HUES64 (cell line): ENCODE results near the gene MTX3. TPM values are rescaled to one million over a fixed set of nuclear protein-coding genes. Genes with fewer than 3 reads are reported as not detected.

Source experiments
- H3K27ac ChIP-seq: 2 replicates; pipeline ENCODE4 v1.7.0; 2013; ENCODE audit warnings: low read depth, low read length, inconsistent platforms
- H3K27me3 ChIP-seq: 2 replicates; pipeline ENCODE4 v1.6.1; 2013; ENCODE audit warnings: mild to moderate bottlenecking, low read length; ENCODE audit not compliant: insufficient read depth
- H3K36me3 ChIP-seq: 2 replicates; pipeline ENCODE4 v1.6.1; 2013; ENCODE audit warnings: mild to moderate bottlenecking, low read length; ENCODE audit not compliant: insufficient read depth
- H3K4me1 ChIP-seq: 2 replicates; pipeline ENCODE4 v1.6.1; 2013; ENCODE audit warnings: mild to moderate bottlenecking, low read length, moderate library complexity; ENCODE audit not compliant: insufficient read depth
- H3K4me3 ChIP-seq: 2 replicates; pipeline ENCODE4 v1.5.1; 2013; ENCODE audit warnings: mild to moderate bottlenecking, low read length, moderate library complexity
- H3K9ac ChIP-seq: 2 replicates; pipeline ENCODE4 v1.6.1; 2013; ENCODE audit warnings: mild to moderate bottlenecking, low read depth, low read length
- H3K9me3 ChIP-seq: 2 replicates; pipeline ENCODE4 v1.6.1; 2013; ENCODE audit warnings: low read depth, low read length; ENCODE audit not compliant: insufficient read depth
- WGBS: fragments of 150-250, 120-280 bp; methylation state at CpG from one replicate; pipeline ENCODE4 v1.1.7; 2013; ENCODE audit warnings: missing lambda C conversion rate; 5-methylcytosine and 5-hydroxymethylcytosine counted together
- polyA plus RNA-seq, 2 experiments: library from polyadenylated mRNA; stranded (reverse); fragments of 50-300 nt; gene quantifications; one replicate each; pipeline ENCODE4 v1.2.3, GENCODE V29; 2013

Gene MTX3
- polyA plus RNA-seq (2013, experiment 1 of 2) = 12.3 TPM
- polyA plus RNA-seq (2013, experiment 2 of 2) = 12.7 TPM

- H3K9ac ChIP-seq = peak within 1 kb of the TSS; percentile 89
- H3K27ac ChIP-seq = peak within 1 kb of the TSS; percentile 95
- H3K36me3 ChIP-seq = peaks cover 37% of the 10 kb centered on the region
- under 1% methylated on average over 50 of the region's 50 CpGs for WGBS
- peak within 1 kb of the TSS; percentile 79 for H3K4me3 ChIP-seq
- no peaks in the 10 kb centered on the region for H3K27me3 ChIP-seq
- no peaks in the 10 kb centered on the region for H3K9me3 ChIP-seq
- peaks cover 6% of the 10 kb centered on the region; the same call in 1 of the 2 replicates for H3K4me1 ChIP-seq
Measured at GRCh38 chr5:79990598-79991507, at the start of gene MTX3. Gene MTX3 (minus strand): TSS chr5:79991262. CDS start chr5:79991238, 24 bp downstream.

- Histone ChIP-seq H3K9ac (no peak overlapping the region), H3K27ac (no peak overlapping the region), H3K4me3 (no peak overlapping the region), H3K9me3 (no peaks in the 10 kb centered on the region), H3K27me3 (peaks cover 28% of the 10 kb centered on the region), H3K4me1 (no peaks in the 10 kb centered on the region), H3K36me3 (no peaks in the 10 kb centered on the region)
- WGBS = 58% methylated on average over 1 of the region's 2 CpGs
Measured at GRCh38 chr5:80039650-80040049, 48.6 kb upstream of the MTX3 start.

DNA sequence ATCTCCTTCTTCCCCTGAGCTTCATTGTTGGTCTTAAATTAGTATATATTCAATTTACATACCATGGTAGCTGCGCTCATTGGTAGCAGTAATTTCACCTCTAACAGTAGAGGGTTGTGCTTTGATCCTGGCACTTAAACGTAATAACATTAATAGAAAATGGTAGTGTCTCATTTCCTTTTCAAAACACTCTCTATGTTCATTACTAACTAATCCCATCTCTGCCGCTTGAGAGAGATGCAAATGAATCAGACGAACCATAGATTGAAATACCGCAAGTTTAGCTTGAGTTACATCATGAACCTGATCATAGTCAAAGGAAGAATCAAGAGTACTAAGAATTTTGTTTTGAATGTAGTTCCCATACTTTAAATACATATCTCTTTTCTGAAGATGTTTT, 46.3 kb upstream of the MTX3 start:
- Histone ChIP-seq H3K27me3 (peaks cover 50% of the 10 kb centered on the region), H3K4me3 (no peak overlapping the region), H3K9me3 (no peaks in the 10 kb centered on the region), H3K36me3 (no peaks in the 10 kb centered on the region), H3K9ac (no peak overlapping the region), H3K27ac (no peak overlapping the region), H3K4me1 (no peaks in the 10 kb centered on the region)
- 91% methylated on average over 4 of the region's 5 CpGs for WGBS

- Histone ChIP-seq H3K27me3 (peaks cover 56% of the 10 kb centered on the region), H3K4me1 (no peaks in the 10 kb centered on the region), H3K4me3 (no peak overlapping the region), H3K9me3 (no peaks in the 10 kb centered on the region), H3K27ac (no peak overlapping the region), H3K9ac (no peak overlapping the region), H3K36me3 (no peaks in the 10 kb centered on the region)
- WGBS = 91% methylated on average over 5 of the region's 5 CpGs
Measured at GRCh38 chr5:80036615-80037014, 45.6 kb upstream of the MTX3 start.

- peak overlapping the region; percentile 70 for H3K9ac ChIP-seq
- WGBS = 73% methylated on average over 7 of the region's 7 CpGs
- no peaks in the 10 kb centered on the region for H3K9me3 ChIP-seq
- H3K27ac ChIP-seq = no peak overlapping the region
- peaks cover 56% of the 10 kb centered on the region for H3K27me3 ChIP-seq
- H3K4me1 ChIP-seq = no peaks in the 10 kb centered on the region
- no peaks in the 10 kb centered on the region for H3K36me3 ChIP-seq
- peak overlapping the region; percentile 74 for H3K4me3 ChIP-seq
Measured at GRCh38 chr5:80035839-80036238, 44.8 kb upstream of the MTX3 start.

DNA sequence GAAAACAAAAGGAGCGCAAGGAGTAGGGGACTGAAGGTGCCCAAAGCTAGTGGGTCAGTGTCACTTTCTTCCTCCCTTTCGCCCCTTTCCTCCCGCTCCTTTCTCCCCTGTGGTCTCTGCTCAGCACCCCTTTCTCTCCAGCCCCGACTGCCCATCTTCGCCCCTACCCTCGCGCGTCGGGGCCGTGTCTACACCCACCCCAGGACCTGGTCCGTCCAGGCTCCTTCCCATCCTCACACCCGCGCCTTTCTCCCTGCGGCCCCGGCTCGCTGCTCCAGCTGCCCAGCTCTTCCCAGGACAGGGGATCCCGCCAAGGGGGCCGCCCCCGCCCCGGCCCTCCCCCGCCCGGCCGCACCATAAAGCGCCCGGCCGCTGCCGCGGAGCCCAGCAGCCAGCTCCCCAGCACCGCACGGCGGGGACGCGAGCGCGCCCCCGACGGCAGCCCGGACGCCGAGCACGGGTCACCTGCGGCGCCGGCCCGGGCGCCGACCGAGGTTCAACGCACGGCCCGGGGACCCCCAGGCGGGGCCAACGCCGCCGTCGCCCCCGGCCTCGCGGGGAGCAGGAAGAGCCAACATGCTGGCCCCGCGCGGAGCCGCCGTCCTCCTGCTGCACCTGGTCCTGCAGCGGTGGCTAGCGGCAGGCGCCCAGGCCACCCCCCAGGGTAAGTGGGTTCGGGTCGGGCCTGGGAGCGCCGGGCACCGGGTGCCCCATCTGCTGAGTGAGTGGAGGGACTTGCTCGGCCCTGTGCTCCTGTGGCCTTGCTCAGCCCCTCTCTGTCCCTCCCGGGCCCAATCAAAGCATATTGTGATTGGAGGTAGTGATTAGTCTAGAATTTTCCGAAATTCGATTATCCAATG, 44.1 kb upstream of the MTX3 start, which contains the start of gene THBS4:
Gene THBS4, plus strand, starts transcription at position 387 of the 860 bp plus-strand sequence. Its CDS starts 190 bp downstream, at position 577.
- Histone ChIP-seq H3K9ac (peak within 1 kb of the TSS; percentile 70), H3K4me3 (peak within 1 kb of the TSS; percentile 74)

GRCh38 chr5:80034559-80034958, 43.5 kb upstream of the MTX3 start:
- Histone ChIP-seq H3K4me1 (no peaks in the 10 kb centered on the region), H3K4me3 (peak overlapping the region; percentile 74), H3K9me3 (no peaks in the 10 kb centered on the region), H3K27ac (no peak overlapping the region), H3K27me3 (peaks cover 56% of the 10 kb centered on the region), H3K9ac (0 out of 2 replicates have a peak overlapping the region, but pooled peaks have one; percentile 43), H3K36me3 (no peaks in the 10 kb centered on the region)
- 27% methylated on average over 6 of the region's 8 CpGs for WGBS

More for the DNA sequence above, 44.1 kb upstream of the MTX3 start, which contains the start of gene THBS4:
- H3K27ac ChIP-seq = no peak within 1 kb of the TSS
- H3K36me3 ChIP-seq = no peaks in the 10 kb centered on the region
- H3K9me3 ChIP-seq = no peaks in the 10 kb centered on the region
- H3K4me1 ChIP-seq = no peaks in the 10 kb centered on the region
- peaks cover 56% of the 10 kb centered on the region for H3K27me3 ChIP-seq
- 5% methylated on average over 76 of the region's 76 CpGs for WGBS

DNA sequence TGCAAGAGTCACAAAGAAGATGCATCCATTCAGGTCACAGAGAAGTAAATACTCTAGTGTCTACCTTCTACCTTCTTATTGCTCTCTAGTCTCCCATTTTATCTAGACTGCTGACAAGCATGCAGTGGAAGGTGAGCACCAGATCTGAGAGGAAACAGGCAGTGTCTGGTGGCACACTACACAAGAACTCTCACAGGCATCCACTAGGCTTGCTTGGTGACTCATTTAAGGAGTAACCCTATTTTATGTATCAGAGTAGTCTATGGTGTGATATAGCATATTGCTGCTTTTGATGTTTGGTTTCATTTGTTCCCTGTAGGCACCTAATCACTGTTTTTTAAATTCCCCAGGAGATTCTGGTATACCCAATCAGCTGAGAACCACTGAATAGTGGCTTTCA, 42.5 kb upstream of the MTX3 start:
- Histone ChIP-seq H3K4me1 (no peaks in the 10 kb centered on the region), H3K36me3 (no peaks in the 10 kb centered on the region), H3K9ac (no peak overlapping the region), H3K9me3 (no peaks in the 10 kb centered on the region), H3K27me3 (peaks cover 56% of the 10 kb centered on the region), H3K4me3 (no peak overlapping the region), H3K27ac (no peak overlapping the region)

GRCh38 chr5:80031109-80031508, 40.0 kb upstream of the MTX3 start:
- Histone ChIP-seq H3K36me3 (no peaks in the 10 kb centered on the region), H3K4me1 (no peaks in the 10 kb centered on the region), H3K9me3 (no peaks in the 10 kb centered on the region), H3K9ac (no peak overlapping the region), H3K27ac (no peak overlapping the region), H3K4me3 (no peak overlapping the region), H3K27me3 (peaks cover 42% of the 10 kb centered on the region)
- WGBS = 89% methylated on average over 1 of the region's 1 CpG

- no peaks in the 10 kb centered on the region for H3K4me1 ChIP-seq
- H3K27ac ChIP-seq = no peak overlapping the region
- H3K27me3 ChIP-seq = 0 out of 2 replicates have a peak, but pooled peaks cover 2% of the 10 kb centered on the region
- H3K4me3 ChIP-seq = no peak overlapping the region
- H3K36me3 ChIP-seq = no peaks in the 10 kb centered on the region
- H3K9me3 ChIP-seq = no peaks in the 10 kb centered on the region
- H3K9ac ChIP-seq = no peak overlapping the region
Measured at GRCh38 chr5:80026841-80027240, 35.8 kb upstream of the MTX3 start.

GRCh38 chr5:80025069-80025468, 34.0 kb upstream of the MTX3 start:
- Histone ChIP-seq H3K9ac (no peak overlapping the region), H3K27ac (no peak overlapping the region), H3K9me3 (no peaks in the 10 kb centered on the region), H3K36me3 (no peaks in the 10 kb centered on the region), H3K4me3 (no peak overlapping the region), H3K4me1 (no peaks in the 10 kb centered on the region), H3K27me3 (no peaks in the 10 kb centered on the region)
- 93% methylated on average over 1 of the region's 2 CpGs for WGBS
